HAP-1 (cell line): ENCODE results near the gene SDHAF3.
"Not testable (repeated sequence)": the region's sequence is repeated elsewhere in the genome, so short reads cannot be mapped to it uniquely, and the experiment has no call there.

Experiments used
- DNase-seq, 2 experiments: peaks; one replicate each; pipeline ENCODE4 v3.0.0-alpha.2; 2016 to 2020; ENCODE audit warnings: low spot score in 2 of 2
- H3K27me3 ChIP-seq: fragments of 250-450 bp; sonication (Bioruptor Pico); 2 replicates; pipeline ENCODE4 v1.5.1; 2020; ENCODE audit warnings: low read depth, mild to moderate bottlenecking, moderate library complexity
- H3K36me3 ChIP-seq: fragments of 250-450 bp; sonication (Bioruptor Pico); replicated peaks from 2 replicates; pipeline ENCODE4 v1.5.1; 2020; ENCODE audit warnings: mild to moderate bottlenecking
- H3K4me1 ChIP-seq: fragments of 250-450 bp; sonication (Bioruptor Pico); 2 replicates; pipeline ENCODE4 v1.5.1; 2020; ENCODE audit warnings: mild to moderate bottlenecking
- H3K4me3 ChIP-seq: fragments of 250-450 bp; sonication (Bioruptor Pico); 2 replicates; pipeline ENCODE4 v1.5.1; 2020; ENCODE audit warnings: mild to moderate bottlenecking, moderate library complexity
- H3K9me3 ChIP-seq: fragments of 250-450 bp; sonication (Bioruptor Pico); 2 replicates; pipeline ENCODE4 v1.5.1; 2020; ENCODE audit warnings: mild to moderate bottlenecking, moderate library complexity
- in situ Hi-C: fragments of 300-500 bp; cut with MboI; formaldehyde crosslinking; loops from 3 replicates; pipeline ENCODE4 v1.14.3; 2020; ENCODE audit warnings: low sequenced_read_pairs, inconsistent platforms, mixed read lengths

The SDHAF3 gene

GRCh38 chr7:97104719-97105238 is 12.7 kb upstream of the SDHAF3 start:
- peak; percentile 86 to 94 for DNase-seq
- H3K36me3 ChIP-seq, result no peaks in the 10 kb centered on the region
- peaks cover 3% of the 10 kb centered on the region; the same call in 1 of the 2 replicates for H3K9me3 ChIP-seq
- in situ Hi-C loops, result loop anchor here (25.0 kb wide), 1 partner anchor 733 kb away; no protein-coding TSS in a partner anchor
- no peaks in the 10 kb centered on the region for H3K27me3 ChIP-seq
- H3K4me3 ChIP-seq, result no peak overlapping the region
- H3K4me1 ChIP-seq, result peaks cover 2% of the 10 kb centered on the region

- Histone ChIP-seq H3K36me3 (no peaks in the 10 kb centered on the region), H3K9me3 (peaks cover 3% of the 10 kb centered on the region; the same call in 1 of the 2 replicates), H3K4me1 (peaks cover 2% of the 10 kb centered on the region), H3K27me3 (no peaks in the 10 kb centered on the region), H3K4me3 (no peak overlapping the region)
- DNase-seq, result no peak
- in situ Hi-C loops, result loop anchor here (25.0 kb wide), 1 partner anchor 730 kb away; no protein-coding TSS in a partner anchor
Measured at GRCh38 chr7:97107192-97107800, 10.2 kb upstream of the SDHAF3 start.

GRCh38 chr7:97116308-97116707 is 1.2 kb upstream of the SDHAF3 start:
- H3K9me3 ChIP-seq, result no peaks in the 10 kb centered on the region
- peaks cover 21% of the 10 kb centered on the region for H3K4me1 ChIP-seq
- no peaks in the 10 kb centered on the region for H3K36me3 ChIP-seq
- no peak for DNase-seq
- in situ Hi-C loops, result loop anchor here (25.0 kb wide), 1 partner anchor 721 kb away; no protein-coding TSS in a partner anchor
- H3K4me3 ChIP-seq, result no peak overlapping the region
- H3K27me3 ChIP-seq, result no peaks in the 10 kb centered on the region

- Histone ChIP-seq H3K4me1 (peaks cover 21% of the 10 kb centered on the region), H3K9me3 (no peaks in the 10 kb centered on the region), H3K36me3 (no peaks in the 10 kb centered on the region), H3K4me3 (peak overlapping the region; percentile 61), H3K27me3 (no peaks in the 10 kb centered on the region)
- DNase-seq, result no peak
- in situ Hi-C loops, result loop anchor here (25.0 kb wide), 1 partner anchor 720 kb away; no protein-coding TSS in a partner anchor
Measured at GRCh38 chr7:97117035-97117371, 495 bp upstream of the SDHAF3 start.

GRCh38 chr7:97118306-97118917 is 914 bp downstream of the SDHAF3 start:
- peak overlapping the region; percentile 61 for H3K4me3 ChIP-seq
- no peak for DNase-seq
- H3K36me3 ChIP-seq, result no peaks in the 10 kb centered on the region
- in situ Hi-C loops, result loop anchor here (25.0 kb wide), 1 partner anchor 719 kb away; no protein-coding TSS in a partner anchor
- H3K27me3 ChIP-seq, result no peaks in the 10 kb centered on the region
- H3K9me3 ChIP-seq, result no peaks in the 10 kb centered on the region
- H3K4me1 ChIP-seq, result peaks cover 21% of the 10 kb centered on the region

- Histone ChIP-seq H3K36me3 (no peaks in the 10 kb centered on the region), H3K4me3 (peak overlapping the region; percentile 61), H3K27me3 (no peaks in the 10 kb centered on the region), H3K4me1 (peaks cover 21% of the 10 kb centered on the region), H3K9me3 (no peaks in the 10 kb centered on the region)
- in situ Hi-C loops, result loop anchor here (25.0 kb wide), 1 partner anchor 718 kb away; no protein-coding TSS in a partner anchor
- no peak for DNase-seq
Measured at GRCh38 chr7:97119747-97120146, 2.2 kb downstream of the SDHAF3 start.

- no peak overlapping the region for H3K4me3 ChIP-seq
- no peaks in the 10 kb centered on the region for H3K27me3 ChIP-seq
- H3K9me3 ChIP-seq, result 0 out of 2 replicates have a peak, but pooled peaks cover 5% of the 10 kb centered on the region
- in situ Hi-C loops, result loop anchor here (25.0 kb wide), 1 partner anchor 716 kb away; no protein-coding TSS in a partner anchor
- H3K4me1 ChIP-seq, result peaks cover 21% of the 10 kb centered on the region
- no peaks in the 10 kb centered on the region; the same call in 1 of the 2 replicates for H3K36me3 ChIP-seq
- no peak for DNase-seq
Measured at GRCh38 chr7:97120713-97121457, 3.4 kb downstream of the SDHAF3 start.

- H3K9me3 ChIP-seq, H3K36me3 ChIP-seq, DNase-seq, H3K4me3 ChIP-seq, H3K27me3 ChIP-seq: not testable (repeated sequence)
- H3K4me1 ChIP-seq, result peaks cover 18% of the 10 kb centered on the region
- in situ Hi-C loops, result loop anchor here (25.0 kb wide), 1 partner anchor 714 kb away; no protein-coding TSS in a partner anchor
Measured at GRCh38 chr7:97123115-97123514, 5.6 kb downstream of the SDHAF3 start.

- H3K4me1 ChIP-seq, result no peaks in the 10 kb centered on the region
- in situ Hi-C loops, result no loop called here
- H3K27me3 ChIP-seq, result no peaks in the 10 kb centered on the region
- DNase-seq, result no peak
- 0 out of 2 replicates have a peak, but pooled peaks cover 5% of the 10 kb centered on the region for H3K9me3 ChIP-seq
- no peak overlapping the region for H3K4me3 ChIP-seq
- H3K36me3 ChIP-seq, result no peaks in the 10 kb centered on the region; the same call in 1 of the 2 replicates
Measured at GRCh38 chr7:97126483-97127171, 9.1 kb downstream of the SDHAF3 start.

- Histone ChIP-seq H3K4me1 (peaks cover 12% of the 10 kb centered on the region), H3K36me3 (no peaks in the 10 kb centered on the region; the same call in 1 of the 2 replicates), H3K27me3 (no peaks in the 10 kb centered on the region), H3K9me3 (0 out of 2 replicates have a peak, but pooled peaks cover 5% of the 10 kb centered on the region), H3K4me3 (no peak overlapping the region)
- in situ Hi-C loops, result no loop called here
- DNase-seq, result no peak
Measured at GRCh38 chr7:97128736-97129135, 11.2 kb downstream of the SDHAF3 start.

- in situ Hi-C loops, result no loop called here
- Histone ChIP-seq H3K4me3 (no peak overlapping the region), H3K4me1 (peaks cover 16% of the 10 kb centered on the region), H3K9me3 (no peaks in the 10 kb centered on the region), H3K27me3 (no peaks in the 10 kb centered on the region), H3K36me3 (no peaks in the 10 kb centered on the region; the same call in 1 of the 2 replicates)
- DNase-seq, result no peak
Measured at GRCh38 chr7:97130417-97131139, 13.1 kb downstream of the SDHAF3 start.

- in situ Hi-C loops, result no loop called here
- H3K4me3 ChIP-seq, result no peak overlapping the region
- no peaks in the 10 kb centered on the region for H3K27me3 ChIP-seq
- H3K36me3 ChIP-seq, result no peaks in the 10 kb centered on the region
- H3K4me1 ChIP-seq, result peaks cover 16% of the 10 kb centered on the region
- no peaks in the 10 kb centered on the region for H3K9me3 ChIP-seq
- peak in 1 of 2 experiments; percentile 68 for DNase-seq
Measured at GRCh38 chr7:97133159-97133558, 15.7 kb downstream of the SDHAF3 start.
